Left lung (tissue), 10 donors: ENCODE data around the gene CKB. TPM values are rescaled to one million over a fixed set of nuclear protein-coding genes. Genes with fewer than 3 reads are reported as not detected.

Experiments
- ATAC-seq: fragments of 200-7000 bp; cut with Tn5 transposase; one replicate; pipeline ENCODE4 v1.9.1; 2020; ENCODE audit warnings: moderate library complexity
- DNase-seq, 4 donors: peaks; one replicate each; pipeline ENCODE4 v3.0.0-alpha.2; 2013 to 2020
- H3K27ac ChIP-seq, 2 donors: fragments of 200-600 bp; sonication (generic) in 1 of 2; one replicate each; pipeline versions ENCODE4 v1.5.0 to v1.8.0; 2020 to 2021
- H3K27me3 ChIP-seq, 2 donors: fragments of 200-600 bp; sonication (generic) in 1 of 2; one replicate each; pipeline versions ENCODE4 v1.5.0 to v1.8.0; 2020 to 2021
- H3K36me3 ChIP-seq, 2 donors: fragments of 200-600 bp; sonication (generic) in 1 of 2; one replicate each; pipeline versions ENCODE4 v1.5.0 to v1.8.0; 2020 to 2021
- H3K4me1 ChIP-seq, 2 donors: fragments of 200-600 bp; one replicate each; pipeline ENCODE4 v1.8.0; 2021
- H3K4me3 ChIP-seq, 2 donors: fragments of 200-600 bp; sonication (generic) in 1 of 2; one replicate each; pipeline versions ENCODE4 v1.5.0 to v1.8.0; 2020 to 2021; ENCODE audit warnings: mild to moderate bottlenecking in 1 of 2
- H3K9me3 ChIP-seq, 2 donors: fragments of 200-600 bp; sonication (generic) in 1 of 2; one replicate each; pipeline versions ENCODE4 v1.5.0 to v1.8.0; 2020 to 2021
- intact Hi-C, 2 donors: fragments of 100-400 bp; cut with DNase I; formaldehyde crosslinking; loops; one replicate each; pipeline versions ENCODE4 v1.11.2 to v1.14.2; 2022
- polyA plus RNA-seq, 6 donors: library from polyadenylated mRNA; unstranded; fragments of 120-200 nt; gene quantifications; one replicate each; pipeline ENCODE4 v1.2.1, GENCODE V29; 2013; ENCODE audit not compliant: insufficient read length in 6 of 6
- total RNA-seq, 2 donors: library from RNA; stranded (reverse); fragmentation: NEBNext Ultra II Directional; extraction: Animal tissue kit (Norgen Biotek cat#: 25700); gene quantifications; one replicate each; pipeline ENCODE4 v1.2.1, GENCODE V29; 2021
- TF ChIP-seq, protein P1 (sequence below), 2 donors: fragments of 200-600 bp; sonication (generic) in 1 of 2; IDR thresholded peaks; one replicate each; pipeline versions ENCODE4 v1.5.0 to v1.8.0; 2021; ENCODE audit warnings: antibody characterized with exemption in 2 of 2
- donor health status: DM: no; HTN: yes; CAD: no.
- donor health status: DM: no; HTN: no; CAD: no.

CKB gene
- total and polyA plus RNA-seq, 8 donors: 129 to 312 (median 210) TPM

DNA sequence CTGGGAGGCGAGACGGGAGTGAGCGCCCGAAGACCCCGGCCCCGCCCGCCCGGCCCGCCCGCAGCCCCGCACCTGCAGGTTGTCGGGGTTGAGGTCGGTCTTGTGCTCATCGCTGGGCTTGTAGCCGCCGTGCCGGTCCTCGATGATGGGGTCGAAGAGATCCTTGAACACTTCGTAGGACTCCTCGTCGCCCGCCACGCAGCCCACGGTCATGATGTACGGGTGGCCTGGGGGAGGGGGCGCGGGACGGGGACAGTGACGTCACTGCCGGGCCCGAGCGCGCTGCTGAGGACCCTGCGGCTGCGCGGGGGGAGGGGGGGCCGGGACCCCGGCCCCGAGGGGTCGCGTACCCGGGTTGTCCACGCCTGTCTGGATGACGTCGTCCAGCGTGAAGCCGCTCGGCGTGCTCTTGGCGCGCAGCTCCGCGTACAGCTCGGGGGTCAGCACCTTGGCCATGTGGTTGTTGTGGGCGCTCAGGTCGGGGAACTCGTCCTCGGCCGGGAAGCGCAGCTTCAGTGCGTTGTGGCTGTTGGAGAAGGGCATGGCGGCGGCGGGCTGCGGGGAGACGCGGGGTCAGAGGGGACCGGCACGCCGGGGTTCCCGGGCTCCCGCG, 573 bp downstream of the CKB start:
- peak in 2 of 4 donors; percentile 46 to 82 for DNase-seq
- Histone ChIP-seq H3K27ac (peak overlapping the region; percentile 29 to 33), H3K27me3 (peaks cover 8 to 48% of the 10 kb centered on the region in 2 donors), H3K36me3 (no peaks in the 10 kb centered on the region), H3K9me3 (no peaks in the 10 kb centered on the region), H3K4me1 (peaks cover 29 to 63% of the 10 kb centered on the region in 2 donors), H3K4me3 (peak overlapping the region; percentile 47 to 57)
- ATAC-seq: no peak
- intact Hi-C loops: no loop called here
- TF ChIP-seq, protein P1, sequence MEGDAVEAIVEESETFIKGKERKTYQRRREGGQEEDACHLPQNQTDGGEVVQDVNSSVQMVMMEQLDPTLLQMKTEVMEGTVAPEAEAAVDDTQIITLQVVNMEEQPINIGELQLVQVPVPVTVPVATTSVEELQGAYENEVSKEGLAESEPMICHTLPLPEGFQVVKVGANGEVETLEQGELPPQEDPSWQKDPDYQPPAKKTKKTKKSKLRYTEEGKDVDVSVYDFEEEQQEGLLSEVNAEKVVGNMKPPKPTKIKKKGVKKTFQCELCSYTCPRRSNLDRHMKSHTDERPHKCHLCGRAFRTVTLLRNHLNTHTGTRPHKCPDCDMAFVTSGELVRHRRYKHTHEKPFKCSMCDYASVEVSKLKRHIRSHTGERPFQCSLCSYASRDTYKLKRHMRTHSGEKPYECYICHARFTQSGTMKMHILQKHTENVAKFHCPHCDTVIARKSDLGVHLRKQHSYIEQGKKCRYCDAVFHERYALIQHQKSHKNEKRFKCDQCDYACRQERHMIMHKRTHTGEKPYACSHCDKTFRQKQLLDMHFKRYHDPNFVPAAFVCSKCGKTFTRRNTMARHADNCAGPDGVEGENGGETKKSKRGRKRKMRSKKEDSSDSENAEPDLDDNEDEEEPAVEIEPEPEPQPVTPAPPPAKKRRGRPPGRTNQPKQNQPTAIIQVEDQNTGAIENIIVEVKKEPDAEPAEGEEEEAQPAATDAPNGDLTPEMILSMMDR (IDR thresholded peaks at IDR 0.05): no peak

DNA sequence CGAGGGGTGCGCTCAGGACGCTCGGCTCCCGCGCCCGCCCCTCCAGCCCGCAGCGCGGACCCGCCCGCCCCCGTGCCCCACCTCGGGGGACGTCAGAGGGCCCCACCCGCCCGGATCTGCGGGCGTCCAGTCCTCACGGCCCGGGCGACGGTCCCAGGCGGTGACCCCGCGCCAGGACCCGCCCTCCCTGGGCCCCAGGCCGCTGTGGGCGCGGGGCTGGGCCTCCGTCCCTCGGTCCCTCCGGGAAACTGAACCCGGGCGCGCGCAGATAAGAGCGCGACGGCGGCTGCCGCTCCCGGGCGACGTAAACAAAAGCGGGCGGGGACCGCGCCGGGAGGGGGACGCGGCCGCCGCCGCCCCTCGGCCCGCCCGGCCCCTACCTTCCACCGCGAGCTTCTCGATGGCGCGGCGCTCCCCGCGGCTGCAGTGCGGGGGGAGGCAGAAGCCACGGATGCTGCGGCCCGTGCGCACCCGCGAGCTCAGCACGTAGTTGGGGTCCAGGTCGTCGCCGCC, 1.1 kb downstream of the CKB start:
- Histone ChIP-seq H3K36me3 (no peaks in the 10 kb centered on the region), H3K4me1 (peaks cover 29 to 57% of the 10 kb centered on the region in 2 donors), H3K27me3 (peaks cover 8 to 48% of the 10 kb centered on the region in 2 donors), H3K9me3 (no peaks in the 10 kb centered on the region), H3K4me3 (peak overlapping the region; percentile 47 to 57), H3K27ac (peak overlapping the region; percentile 29 to 33)
- intact Hi-C loops: no loop called here
- peak; percentile 56 for ATAC-seq
- TF ChIP-seq, protein P1 (IDR thresholded peaks at IDR 0.05): no peak
- no peak for DNase-seq

DNA sequence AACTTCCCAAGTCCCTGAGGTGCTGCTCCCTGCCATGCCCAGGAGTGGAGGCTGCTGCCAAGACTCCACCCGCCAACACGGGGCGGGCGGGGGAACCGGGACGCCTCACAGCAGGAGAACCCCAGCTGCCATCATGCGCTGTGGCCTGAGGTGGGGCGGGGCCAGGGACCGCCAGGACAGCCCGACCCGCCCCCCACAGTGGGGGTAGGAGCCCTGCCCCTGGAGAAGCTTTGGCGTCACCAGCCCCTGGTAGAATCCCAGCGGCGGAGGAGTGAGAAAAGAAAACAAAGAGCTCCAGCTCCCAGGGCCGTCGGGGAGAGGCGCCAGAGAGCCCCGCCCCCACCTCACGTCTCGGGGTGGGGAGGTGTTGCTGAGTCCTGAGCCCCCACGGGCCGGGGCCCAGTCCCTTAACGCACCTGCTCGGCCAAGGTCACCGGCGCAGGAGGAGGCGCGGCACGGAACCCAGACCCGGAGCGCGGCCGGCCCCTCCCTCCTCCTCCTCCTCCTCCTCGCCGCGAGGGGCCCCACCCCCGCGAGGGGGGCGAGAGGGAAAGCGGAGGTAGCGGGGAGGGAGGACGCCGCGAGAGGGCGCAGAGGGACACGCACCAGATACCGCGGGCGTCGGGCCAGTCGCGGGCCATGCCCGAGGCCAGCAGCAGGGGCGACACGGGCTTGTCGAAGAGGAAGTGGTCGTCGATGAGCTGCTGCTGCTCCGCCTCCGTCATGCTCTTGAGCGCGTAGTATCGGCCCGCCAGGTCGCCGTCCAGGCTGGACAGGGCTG, 1.8 kb downstream of the CKB start:
- H3K9me3 ChIP-seq: no peaks in the 10 kb centered on the region
- H3K36me3 ChIP-seq: no peaks in the 10 kb centered on the region
- TF ChIP-seq, protein P1 (IDR thresholded peaks at IDR 0.05): peak; percentile 22 to 60
- peaks cover 29 to 55% of the 10 kb centered on the region in 2 donors for H3K4me1 ChIP-seq
- H3K27ac ChIP-seq: peak overlapping the region; percentile 29 to 33
- ATAC-seq: peak; percentile 75
- H3K27me3 ChIP-seq: peaks cover 8 to 48% of the 10 kb centered on the region in 2 donors
- DNase-seq: peak; percentile 73 to 94 (median 82)
- intact Hi-C loops: no loop called here
- H3K4me3 ChIP-seq: peak overlapping the region; percentile 47 to 57

DNA sequence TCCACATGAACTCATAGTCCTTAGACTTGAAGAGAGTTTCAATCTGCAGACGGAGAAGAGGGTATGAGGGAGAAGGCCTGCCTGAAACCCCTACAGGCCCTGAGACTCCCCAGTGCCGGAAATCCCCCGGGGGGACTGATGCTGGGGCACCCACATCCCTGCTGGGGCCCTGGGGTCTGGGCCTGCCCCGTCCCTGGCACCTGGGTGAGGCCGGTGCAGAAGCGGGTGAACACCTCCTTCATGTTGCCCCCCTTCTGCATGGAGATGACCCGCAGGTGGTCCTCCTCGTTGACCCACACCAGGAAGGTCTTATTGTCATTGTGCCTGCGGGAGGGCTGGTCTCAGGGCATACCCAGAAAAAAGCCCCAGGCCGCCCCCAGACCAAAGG, 2.4 kb downstream of the CKB start:
- Histone ChIP-seq H3K36me3 (no peaks in the 10 kb centered on the region), H3K4me1 (peaks cover 29 to 55% of the 10 kb centered on the region in 2 donors), H3K9me3 (no peaks in the 10 kb centered on the region), H3K4me3 (peak overlapping the region in 1 of 2 donors; percentile 57), H3K27ac (peak overlapping the region in 1 of 2 donors; percentile 29), H3K27me3 (peaks cover 8 to 48% of the 10 kb centered on the region in 2 donors)
- intact Hi-C loops: no loop called here
- DNase-seq (peak in 1 of 4 donors; percentile 52), ATAC-seq (no peak)
- TF ChIP-seq, protein P1 (IDR thresholded peaks at IDR 0.05): no peak

DNA sequence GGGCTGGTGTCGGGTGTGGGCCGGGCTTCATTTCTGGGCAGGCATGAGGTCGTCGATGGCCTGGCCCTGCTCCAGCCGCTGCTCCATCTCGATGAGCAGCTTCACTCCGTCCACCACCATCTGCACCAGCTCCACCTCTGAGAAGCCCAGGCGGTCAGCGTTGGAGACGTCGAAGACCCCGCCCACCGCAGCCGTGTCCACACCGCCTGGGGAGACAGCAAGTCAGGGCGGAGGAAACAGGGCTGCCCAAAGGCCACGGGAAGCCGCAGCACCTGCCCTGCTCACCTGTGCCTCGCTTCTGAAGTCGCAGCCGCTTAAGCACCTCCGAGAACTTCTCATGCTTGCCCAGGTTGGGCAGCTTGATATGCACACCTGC, 2.8 kb downstream of the CKB start:
- no peak for ATAC-seq
- Histone ChIP-seq H3K36me3 (peaks cover 0 to 3% of the 10 kb centered on the region in 2 donors), H3K4me3 (no peak overlapping the region), H3K9me3 (no peaks in the 10 kb centered on the region), H3K27me3 (peaks cover 8 to 48% of the 10 kb centered on the region in 2 donors), H3K27ac (no peak overlapping the region), H3K4me1 (peaks cover 29 to 55% of the 10 kb centered on the region in 2 donors)
- intact Hi-C loops: no loop called here
- peak in 1 of 4 donors; percentile 79 for DNase-seq
- TF ChIP-seq, protein P1 (IDR thresholded peaks at IDR 0.05): no peak
